DLD1 (cell line): ENCODE measurements around the gene GPR82.
"Not testable (repeated sequence)": the region's sequence is repeated elsewhere in the genome, so short reads cannot be mapped to it uniquely, and the experiment has no call there.

ENCODE experiments used
- in situ Hi-C: cut with HindIII; loops from 2 replicates; pipeline ENCODE4 v1.10.0; 2017; ENCODE audit warnings: low sequenced_read_pairs

GPR82 gene, protein sequence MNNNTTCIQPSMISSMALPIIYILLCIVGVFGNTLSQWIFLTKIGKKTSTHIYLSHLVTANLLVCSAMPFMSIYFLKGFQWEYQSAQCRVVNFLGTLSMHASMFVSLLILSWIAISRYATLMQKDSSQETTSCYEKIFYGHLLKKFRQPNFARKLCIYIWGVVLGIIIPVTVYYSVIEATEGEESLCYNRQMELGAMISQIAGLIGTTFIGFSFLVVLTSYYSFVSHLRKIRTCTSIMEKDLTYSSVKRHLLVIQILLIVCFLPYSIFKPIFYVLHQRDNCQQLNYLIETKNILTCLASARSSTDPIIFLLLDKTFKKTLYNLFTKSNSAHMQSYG

DNA sequence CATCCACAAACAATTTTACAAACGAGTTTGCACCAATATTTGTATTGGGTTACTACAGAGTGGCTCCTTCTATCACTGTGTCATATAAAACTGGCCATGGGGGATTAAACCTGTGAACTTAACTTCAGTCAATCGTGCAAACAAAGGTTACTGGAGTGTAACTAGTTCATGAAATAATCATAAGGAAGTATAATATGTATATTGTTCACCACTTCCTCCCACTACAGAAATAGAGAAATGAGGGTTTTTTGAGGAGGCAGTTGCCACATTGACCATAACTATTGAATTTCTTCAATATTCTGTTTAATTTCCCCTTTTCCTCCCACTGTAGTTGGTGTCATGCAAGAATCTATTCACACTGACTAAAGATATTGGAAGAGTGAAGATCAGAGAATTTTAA is at the start of gene GPR82:
Gene GPR82, plus strand, starts transcription at position 356 of the 400 bp plus-strand sequence. CDS start 2,846 bp downstream, outside the sequence.
- in situ Hi-C loops: no loop called here

DNA sequence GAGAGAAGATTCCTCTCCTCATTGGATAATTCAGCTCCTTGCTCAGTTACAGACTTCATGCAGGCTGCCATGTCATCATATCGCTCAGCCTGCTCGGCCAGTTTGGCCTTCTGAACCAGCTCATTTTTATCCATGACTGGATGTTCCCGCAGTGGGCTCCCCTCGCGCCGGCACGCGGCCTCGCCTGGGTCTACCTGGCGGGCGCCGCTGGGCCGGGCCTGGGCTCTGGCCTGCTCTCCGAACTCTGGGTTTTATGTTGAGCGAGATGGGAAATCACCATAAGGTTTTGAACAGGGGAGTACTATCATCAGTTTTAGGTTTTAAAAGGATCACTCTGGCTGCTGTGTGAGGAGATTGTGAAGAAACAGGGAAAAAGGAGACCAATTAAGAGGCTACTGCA is 47.6 kb upstream of the GPR82 start:
- in situ Hi-C loops: not testable (repeated sequence)

GRCh38 chrX:41677183-41678060 is 46.6 kb upstream of the GPR82 start:
- in situ Hi-C loops: no loop called here

GRCh38 chrX:41684138-41684537 is 39.8 kb upstream of the GPR82 start:
- in situ Hi-C loops: no loop called here

DNA sequence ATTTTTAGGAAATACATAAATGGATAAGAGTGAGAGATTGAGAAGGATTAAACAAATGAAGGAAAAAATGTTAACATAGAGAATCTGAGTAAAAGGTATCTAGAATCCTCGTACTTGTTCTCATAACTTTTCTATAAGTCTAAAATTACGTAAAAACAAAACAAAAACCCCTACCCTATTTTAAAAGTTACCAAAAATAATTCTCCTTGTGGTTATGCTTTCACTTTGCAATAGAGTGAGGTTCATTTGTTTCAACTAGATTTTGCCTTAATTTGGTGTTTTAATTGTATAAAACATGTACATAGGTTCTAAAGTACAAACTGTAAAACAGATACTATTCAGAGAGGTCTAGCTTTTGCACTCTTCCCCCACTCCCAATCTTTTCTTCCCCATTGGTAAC is 39.0 kb upstream of the GPR82 start:
- in situ Hi-C loops: no loop called here

- in situ Hi-C loops: no loop called here
These were observed 37.2 kb upstream of the GPR82 start for GRCh38 chrX:41686788-41687187.

DNA sequence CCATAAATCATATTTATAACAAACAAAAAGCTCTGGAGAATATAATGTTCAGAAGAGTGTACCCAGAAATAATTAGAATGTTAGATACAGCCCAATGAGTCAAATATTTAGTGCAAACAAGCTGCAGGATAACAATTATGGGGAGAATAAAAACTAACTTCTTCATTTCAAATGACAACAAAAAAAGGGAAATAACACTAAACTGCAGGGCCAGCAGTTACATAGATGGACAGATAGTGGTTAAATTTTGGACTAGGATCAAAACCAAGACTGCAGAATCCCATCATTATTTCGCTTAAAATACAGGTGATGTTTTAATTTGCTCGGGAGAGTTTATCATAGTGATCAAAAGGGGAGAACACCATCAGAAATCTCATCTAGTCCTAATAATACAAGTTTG is 35.8 kb upstream of the GPR82 start:
- in situ Hi-C loops: no loop called here

GRCh38 chrX:41688835-41689234 is 35.1 kb upstream of the GPR82 start, which contains the start of gene GPR34:
Gene GPR34, plus strand, starts transcription at chrX:41688973. Its CDS starts 6,661 bp downstream, at chrX:41695634.
- in situ Hi-C loops: no loop called here

GRCh38 chrX:41689711-41690110 is 34.3 kb upstream of the GPR82 start:
- in situ Hi-C loops: no loop called here

- in situ Hi-C loops: no loop called here
These were observed 31.7 kb upstream of the GPR82 start for GRCh38 chrX:41692162-41692749.

GRCh38 chrX:41693024-41693423 is 31.0 kb upstream of the GPR82 start:
- in situ Hi-C loops: no loop called here

DNA sequence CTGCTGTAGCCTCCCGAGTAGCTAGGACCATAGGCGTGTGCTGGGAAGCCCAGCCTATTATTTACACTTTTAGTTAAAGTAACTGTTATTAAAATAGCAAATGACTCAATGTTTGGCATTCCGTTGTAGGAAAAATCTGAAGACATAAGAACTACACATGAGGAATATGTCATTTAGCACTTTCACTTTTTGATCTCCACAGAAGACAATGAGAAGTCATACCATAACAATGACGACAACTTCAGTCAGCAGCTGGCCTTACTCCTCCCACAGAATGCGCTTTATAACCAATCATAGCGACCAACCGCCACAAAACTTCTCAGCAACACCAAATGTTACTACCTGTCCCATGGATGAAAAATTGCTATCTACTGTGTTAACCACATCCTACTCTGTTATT is 28.6 kb upstream of the GPR82 start:
- in situ Hi-C loops: no loop called here

- in situ Hi-C loops: no loop called here
These were observed 20.4 kb upstream of the GPR82 start for GRCh38 chrX:41703574-41704029.

DNA sequence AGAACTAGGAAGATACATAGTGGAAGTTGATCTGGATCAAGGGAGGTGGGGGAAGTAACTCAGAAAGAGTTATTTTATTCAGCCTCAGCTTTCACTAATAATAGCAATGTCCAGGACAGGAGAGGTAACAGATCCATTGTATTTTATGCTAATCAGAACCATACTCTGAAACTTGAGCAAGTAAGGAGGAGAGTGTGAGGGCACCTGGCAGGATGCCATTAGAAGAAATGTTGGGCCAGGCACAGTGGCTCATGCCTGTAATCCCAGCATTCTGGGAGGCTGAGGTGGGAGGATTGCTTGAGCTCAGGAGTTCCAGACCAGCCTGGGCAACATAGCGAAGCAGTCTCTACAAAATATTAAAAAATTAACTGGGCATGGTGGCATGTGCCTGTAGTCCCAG is 18.9 kb upstream of the GPR82 start:
- in situ Hi-C loops: no loop called here

GRCh38 chrX:41705680-41706374 is 18.2 kb upstream of the GPR82 start:
- in situ Hi-C loops: no loop called here

DNA sequence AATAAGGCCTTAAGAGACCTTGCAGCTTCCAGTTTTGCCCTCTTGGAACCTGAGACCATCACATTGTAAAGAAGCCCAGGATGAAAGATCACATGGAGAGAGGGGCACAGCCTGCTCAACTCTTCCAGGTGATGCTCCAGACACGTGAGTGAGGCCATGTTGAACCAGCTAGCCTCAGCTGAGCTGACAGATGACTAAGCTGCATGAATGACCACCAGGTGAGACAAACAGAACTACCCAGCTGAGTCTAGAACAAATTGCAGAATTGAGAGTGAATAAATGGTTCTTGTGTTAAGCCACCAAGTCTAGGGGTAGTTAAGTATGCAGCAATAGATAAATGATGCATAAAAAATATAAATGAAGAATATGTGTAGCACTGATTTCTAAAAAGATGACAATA is 16.8 kb upstream of the GPR82 start:
- in situ Hi-C loops: no loop called here

- in situ Hi-C loops: no loop called here
These were observed 15.5 kb upstream of the GPR82 start for GRCh38 chrX:41708486-41708885.

DNA sequence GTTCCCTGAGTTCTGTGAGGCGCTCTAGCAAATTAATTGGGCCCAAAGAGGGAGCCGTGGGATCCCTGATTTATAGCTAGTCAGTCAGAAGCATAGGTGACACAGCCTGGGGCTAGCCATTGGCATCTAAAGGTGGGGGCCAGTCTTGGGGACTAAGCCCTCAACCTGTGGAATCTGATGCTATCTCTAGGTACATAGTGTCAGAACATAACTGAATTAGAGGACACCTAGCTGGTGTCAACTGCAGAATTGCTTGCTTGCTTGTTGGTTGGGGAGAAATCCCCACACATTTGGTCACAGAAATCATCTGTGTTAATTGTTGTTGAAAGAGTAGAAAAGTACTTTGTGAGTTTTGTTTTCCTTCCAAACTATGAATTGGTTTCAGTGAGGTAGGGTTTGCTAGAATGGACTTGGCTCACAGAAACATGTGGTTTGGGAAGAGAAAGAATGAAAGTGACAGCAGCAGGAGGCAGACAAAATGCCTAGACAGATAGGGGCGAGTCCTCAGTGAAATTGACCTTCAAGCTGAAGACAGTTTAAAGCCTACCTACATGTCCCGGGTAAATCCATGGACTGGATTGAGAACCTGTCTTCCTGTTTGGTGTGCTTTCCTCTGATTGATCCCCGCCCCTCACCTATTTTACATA is 12.8 kb upstream of the GPR82 start:
- in situ Hi-C loops: no loop called here

DNA sequence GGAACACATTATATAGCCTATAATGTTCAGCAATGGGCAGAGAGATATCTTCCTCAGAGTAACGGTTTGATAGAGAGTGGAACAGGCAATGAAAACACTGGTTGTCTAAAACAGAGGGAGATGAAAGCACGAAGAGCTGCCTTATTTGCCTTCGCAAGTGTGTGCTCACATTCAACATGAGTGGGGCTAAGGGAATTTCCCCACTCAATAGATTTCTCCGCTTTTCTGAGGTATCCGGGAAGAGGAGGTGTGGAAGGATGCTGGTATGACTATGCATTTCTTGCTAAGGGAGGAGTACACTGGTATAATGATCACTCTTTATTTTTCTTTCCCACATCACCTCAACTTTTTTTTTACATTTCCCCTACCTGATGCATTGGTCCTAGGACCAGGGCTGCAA is 7.8 kb upstream of the GPR82 start:
- in situ Hi-C loops: no loop called here

DNA sequence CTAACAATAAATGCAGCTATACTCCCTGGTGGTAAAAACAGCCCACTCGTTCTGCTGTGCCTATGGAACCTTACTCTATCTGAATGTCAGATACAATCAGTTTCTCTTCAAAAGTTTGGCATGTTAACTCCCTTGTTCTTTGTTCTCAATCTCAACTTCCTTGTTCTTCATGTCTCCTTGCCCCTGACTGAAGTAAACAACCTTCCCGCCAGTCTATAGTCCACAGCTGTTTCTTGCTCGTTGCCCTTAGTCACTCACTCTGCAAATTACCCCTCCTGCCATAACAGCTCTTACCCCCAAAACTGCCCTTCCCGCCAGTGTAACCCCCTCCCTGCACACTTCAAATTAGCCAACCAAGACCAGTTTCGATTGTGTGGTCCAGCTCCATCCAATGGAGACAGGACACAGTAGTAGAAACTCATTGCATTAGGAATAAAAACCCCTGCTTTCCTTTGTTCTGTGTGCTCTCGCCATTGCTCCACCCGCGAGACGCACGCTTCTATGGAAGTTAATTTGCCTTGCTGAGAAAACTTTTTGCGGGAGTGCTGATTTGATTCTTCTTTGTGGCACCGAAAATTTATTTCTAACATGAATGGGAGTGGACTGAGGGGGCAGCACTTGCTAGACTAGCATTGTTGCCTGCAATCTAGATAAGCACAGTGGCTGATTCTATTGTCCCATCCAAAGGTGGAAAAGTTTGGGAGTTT is 7.1 kb upstream of the GPR82 start:
- in situ Hi-C loops: no loop called here
